NCI-H1092 (cell line): Measurements from ENCODE around the gene CDKAL1.
"Not testable (repeated sequence)": the region's sequence is repeated elsewhere in the genome, so short reads cannot be mapped to it uniquely, and the experiment has no call there.

ENCODE experiments used
- DNase-seq: peaks from one replicate; lab custom pipeline; 2025; lab: John Stamatoyannopoulos, UW

CDKAL1 gene

GRCh38 chr6:21026576-21027273, 492.5 kb downstream of the CDKAL1 start:
- DNase-seq = no peak

- no peak for DNase-seq
Measured at GRCh38 chr6:21027507-21027906, 493.2 kb downstream of the CDKAL1 start.

- DNase-seq = no peak
Measured at GRCh38 chr6:21031182-21031581, 496.9 kb downstream of the CDKAL1 start.

DNA sequence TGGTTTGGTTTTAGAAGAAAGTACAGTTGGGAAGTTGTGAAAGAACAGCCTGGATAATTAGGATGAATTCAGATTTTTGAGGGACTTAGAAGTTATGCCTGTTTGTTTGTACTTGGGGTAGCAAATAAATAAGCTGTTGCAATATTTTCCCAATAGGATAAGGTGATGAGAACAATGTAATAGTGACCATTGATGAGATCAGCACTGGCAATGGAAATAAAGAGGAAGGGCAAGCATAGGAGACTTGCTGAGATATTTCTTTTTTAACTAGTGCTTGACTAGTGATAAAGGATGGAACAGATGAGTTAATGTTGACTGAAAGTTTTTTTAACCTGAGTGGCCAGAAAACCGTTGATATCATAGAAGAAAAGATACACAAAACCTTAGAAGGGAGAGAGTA, 498.8 kb downstream of the CDKAL1 start:
- no peak for DNase-seq

DNA sequence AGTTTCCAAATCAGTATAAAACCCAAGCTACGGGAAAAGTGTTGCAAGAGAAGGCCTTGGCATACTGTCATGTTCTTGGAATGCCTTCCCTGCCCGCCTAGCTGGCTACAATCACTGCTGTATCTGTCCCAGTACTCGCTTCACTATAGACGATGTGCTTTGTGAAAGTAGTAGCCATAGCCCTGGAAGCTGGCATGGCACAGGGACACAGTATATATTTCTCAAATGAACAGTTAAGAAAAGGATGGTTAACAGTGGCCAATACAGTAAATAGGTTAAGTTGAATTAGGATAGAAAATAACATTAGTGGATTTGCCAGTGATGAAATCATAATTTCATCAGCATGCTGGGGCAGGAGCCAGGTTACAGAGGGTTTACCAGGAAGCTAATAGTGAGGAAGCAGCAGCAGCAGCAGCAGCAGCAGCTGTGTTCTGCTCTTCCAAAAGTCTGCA, 499.3 kb downstream of the CDKAL1 start:
- DNase-seq = no peak

DNA sequence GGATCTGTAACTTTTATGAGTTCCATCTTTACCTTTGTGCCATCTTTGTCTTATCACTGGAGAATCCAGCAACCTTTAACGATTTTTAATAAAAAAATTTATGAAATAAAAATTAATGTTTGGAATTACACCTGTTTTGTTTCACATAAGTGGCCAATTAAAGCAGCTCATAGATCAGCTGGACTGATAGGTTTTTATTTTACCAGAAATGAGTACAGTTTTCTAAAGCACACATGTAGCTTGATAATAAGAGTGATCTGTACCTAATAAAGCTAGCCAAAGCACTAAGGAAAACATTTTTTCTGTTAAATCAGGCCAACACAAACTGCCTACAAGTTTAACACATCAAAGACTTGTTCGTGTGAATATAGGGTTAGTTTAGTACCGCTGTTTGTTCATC, 500.1 kb downstream of the CDKAL1 start:
- DNase-seq = no peak

- DNase-seq = no peak
Measured at GRCh38 chr6:21037453-21037852, 503.2 kb downstream of the CDKAL1 start.

DNA sequence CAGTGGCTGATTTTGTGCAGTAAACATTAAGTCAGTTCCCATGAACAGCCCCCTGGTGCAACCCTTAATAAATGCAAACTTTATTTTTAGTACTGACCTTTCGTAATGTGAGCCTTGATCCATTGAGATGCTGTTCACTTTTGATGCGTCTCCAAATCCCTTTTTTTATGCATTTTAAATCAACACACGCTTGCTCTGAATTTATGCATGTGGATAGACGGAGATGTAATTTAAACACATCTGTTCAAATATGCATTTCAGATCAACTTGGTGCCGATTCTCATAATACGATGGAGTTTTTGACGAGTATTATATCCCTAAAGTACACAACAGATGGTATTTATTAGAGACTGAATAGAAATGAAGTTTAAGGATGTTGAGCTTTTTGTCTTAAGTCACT, 505.7 kb downstream of the CDKAL1 start:
- no peak for DNase-seq

GRCh38 chr6:21045135-21045700, 511.0 kb downstream of the CDKAL1 start:
- DNase-seq = no peak

DNA sequence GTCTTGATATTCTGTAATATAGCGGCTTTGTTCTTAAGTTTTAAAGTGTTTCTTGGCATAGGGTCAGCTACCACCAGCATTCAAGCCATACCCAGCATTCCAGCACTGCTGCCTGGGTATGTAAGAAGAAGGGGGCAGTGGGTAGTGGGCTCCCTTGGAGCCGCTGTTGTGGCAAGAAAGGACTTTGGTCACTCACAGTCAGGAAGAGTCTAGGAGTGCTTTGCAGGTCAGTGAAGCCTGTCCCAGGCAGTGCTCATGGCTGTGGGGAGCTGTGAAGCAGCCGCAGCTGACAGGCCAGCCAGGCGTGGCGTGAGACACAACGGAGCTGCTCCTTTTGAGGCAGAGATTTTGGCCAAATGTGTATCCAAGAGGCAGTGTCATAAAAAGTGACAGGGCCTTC, 512.0 kb downstream of the CDKAL1 start:
- no peak for DNase-seq

DNA sequence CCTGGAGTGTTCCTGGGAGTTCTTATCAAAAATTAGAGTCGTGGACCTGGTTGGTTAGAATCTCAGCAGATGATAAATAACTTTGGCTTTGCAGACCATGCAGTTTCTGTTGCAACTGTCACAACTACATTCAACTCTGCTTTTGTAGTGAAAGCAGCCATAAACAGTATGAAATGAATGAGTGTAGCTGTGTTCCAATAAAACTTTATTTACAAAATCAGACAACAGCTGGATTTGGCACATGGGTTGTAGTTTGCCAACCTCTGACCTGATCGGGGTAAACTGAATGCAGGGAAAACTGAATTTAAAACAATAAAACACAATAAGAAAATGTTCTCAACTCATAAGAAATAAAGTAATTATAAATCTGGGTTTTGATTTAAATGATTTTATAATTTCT, 513.8 kb downstream of the CDKAL1 start:
- DNase-seq = no peak

- no peak for DNase-seq
Measured at GRCh38 chr6:21049148-21049547, 514.9 kb downstream of the CDKAL1 start.

DNA sequence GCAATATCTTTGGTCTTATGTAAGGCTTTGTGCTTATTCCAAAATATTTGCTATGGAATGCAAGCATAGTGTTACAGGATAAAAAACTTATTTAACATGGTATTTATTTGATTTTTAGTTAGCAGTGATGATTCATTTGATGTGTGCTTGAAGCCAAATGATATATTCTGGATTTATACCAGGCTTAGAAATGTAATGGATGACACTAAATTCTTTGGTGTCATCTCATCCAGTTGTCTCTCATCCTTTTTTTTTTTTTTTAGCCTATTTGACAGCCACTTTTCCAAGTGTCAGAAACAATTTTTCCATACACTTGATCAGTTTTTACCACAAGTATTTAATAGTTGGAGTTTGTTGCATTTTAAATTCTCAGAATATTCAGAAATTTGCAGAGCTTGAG, 515.3 kb downstream of the CDKAL1 start:
- no peak for DNase-seq

DNA sequence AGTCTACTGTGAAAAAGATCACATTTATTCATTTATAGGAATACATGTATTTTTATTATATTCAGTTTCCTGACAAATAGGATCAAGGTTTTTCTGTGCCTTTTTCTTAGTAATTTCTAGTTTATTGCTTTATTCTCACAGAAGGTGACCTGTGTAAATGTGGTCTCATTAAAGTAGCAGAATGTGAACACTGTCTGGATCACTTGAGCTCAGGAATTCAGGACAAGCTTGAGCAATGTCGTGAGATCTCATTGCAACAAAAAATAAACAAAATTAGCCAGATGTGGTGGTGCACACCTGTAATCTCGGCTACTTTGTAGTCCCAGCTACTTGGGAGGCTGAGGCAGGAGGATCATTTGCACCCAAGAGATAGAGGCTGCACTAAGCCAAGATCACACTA, 516.7 kb downstream of the CDKAL1 start:
- no peak for DNase-seq

- DNase-seq = no peak
Measured at GRCh38 chr6:21051777-21052176, 517.5 kb downstream of the CDKAL1 start.

- DNase-seq = no peak
Measured at GRCh38 chr6:21053612-21054011, 519.4 kb downstream of the CDKAL1 start.

DNA sequence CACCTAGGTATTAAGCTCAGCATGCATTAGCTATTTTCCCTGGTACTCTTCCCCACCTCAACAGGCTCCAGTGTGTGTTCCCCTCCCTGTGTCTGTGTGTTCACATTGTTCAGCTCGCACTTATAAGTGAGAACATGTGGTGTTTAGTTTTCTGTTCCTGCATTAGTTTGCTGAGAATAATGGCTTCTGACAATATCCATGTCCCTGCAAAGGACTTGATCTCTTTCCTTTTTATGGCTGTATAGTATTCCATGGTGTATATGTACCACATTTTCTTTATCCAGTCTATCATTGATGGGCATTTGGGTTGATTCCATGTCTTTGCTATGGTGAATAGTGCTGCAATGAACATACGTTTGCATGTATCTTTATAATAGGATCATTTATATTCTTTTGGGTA, 521.2 kb downstream of the CDKAL1 start:
- not testable (repeated sequence) for DNase-seq

- no peak for DNase-seq
Measured at GRCh38 chr6:21061892-21062291, 527.6 kb downstream of the CDKAL1 start.

- DNase-seq = no peak
Measured at GRCh38 chr6:21064756-21065340, 530.6 kb downstream of the CDKAL1 start.

DNA sequence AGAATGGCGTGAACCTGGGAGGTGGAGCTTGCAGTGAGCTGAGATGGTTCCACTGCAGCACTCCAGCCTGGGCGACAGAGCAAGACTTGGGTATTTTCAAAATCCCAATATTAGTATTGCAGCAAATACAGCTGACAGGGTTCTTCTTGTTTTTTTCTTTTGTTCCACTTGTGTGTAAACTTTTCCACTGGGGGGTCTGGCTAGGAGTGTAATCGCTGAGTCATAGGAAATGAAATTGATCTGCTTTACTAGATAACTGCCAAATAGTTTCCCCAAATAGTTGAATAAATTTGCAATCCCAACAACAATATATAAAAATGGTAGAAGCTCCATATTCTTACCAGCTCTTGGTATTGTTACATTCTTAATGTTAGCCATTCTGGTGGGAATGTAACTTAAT, 533.3 kb downstream of the CDKAL1 start:
- DNase-seq = no peak

DNA sequence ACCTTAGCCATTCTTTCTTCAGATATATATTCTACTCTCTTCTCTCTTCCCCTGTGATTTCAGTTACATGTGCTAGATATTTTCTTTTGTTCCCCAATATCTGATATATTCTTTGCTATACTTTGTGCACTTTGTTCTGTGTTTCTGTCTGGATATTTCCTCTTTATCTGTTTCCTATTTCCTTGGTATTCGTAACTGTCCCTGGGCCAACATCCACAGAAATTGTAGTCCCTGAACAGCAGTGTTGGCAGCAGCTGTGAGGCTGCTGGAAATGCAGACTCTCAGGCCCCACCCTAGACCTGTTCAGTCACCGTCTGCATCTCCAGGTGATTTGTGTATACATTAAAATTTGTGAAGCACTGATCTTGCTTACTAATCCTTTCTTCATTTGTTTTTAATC, 536.4 kb downstream of the CDKAL1 start:
- DNase-seq = no peak

DNA sequence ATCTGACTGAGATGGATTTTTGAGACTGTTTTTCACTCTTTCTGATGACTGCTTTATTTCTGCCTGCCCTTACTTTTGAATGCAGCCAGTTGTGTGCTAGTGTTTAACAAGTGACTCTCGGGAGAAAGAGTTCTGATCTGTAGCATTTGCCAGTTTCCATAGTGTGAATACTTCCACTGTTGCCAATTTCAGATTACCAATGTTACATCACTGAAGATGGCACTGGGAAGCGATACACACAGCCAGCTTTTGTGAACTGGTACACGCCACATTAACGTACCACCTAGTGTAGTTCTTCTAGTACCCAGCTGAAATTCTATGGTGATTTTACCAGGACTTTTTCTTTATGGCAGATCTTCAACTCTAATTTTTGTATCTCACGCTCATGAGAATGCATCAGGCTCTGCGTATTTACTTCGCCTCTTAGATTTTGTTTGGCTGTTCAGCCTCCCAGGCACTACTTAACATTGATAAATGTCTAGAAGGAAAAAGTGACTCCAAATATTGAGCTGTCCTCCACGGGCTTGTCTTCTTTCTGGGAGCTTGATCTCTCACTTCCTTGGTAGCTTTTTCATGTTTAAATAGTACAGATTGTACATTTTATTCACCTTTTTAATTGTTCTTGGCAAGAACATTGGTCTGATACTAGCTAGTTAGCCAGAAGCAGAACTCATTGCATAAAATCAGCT, 537.7 kb downstream of the CDKAL1 start:
- DNase-seq = no peak

DNA sequence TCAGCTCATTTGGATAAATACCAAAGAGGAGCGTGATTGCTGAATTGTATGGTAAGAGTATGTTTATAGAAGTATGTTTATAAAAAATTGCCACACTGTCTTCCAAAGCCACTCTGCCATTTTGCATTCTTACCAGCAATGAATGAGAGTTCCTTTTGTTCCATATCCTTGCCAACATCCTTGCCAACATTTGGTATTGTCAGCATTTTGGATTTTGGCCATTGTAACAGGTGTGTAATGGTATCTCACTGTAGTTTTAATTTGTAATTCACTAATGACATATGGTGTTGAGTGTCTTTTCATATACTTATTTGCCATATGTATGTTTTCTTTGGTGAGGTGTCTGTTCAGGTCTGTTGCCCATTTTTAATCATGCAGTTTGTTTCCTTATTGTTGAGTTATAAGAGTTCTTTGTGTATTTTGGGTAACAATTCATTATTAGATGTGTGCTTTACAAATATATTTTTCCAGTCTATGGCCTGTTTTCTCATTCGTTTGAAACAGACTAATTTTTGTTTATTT, 539.1 kb downstream of the CDKAL1 start:
- no peak for DNase-seq
